HG03558 (cell line): Measurements from ENCODE around the gene CCL21.

Experiments used
- ATAC-seq: cut with Tn5 transposase; IDR thresholded peaks from one replicate; pipeline ENCODE4 v1.9.1; 2021; ENCODE audit warnings: moderate number of reproducible peaks; ENCODE audit not compliant: unreplicated experiment; ENCODE audit errors: extremely low read depth

Gene CCL21

DNA sequence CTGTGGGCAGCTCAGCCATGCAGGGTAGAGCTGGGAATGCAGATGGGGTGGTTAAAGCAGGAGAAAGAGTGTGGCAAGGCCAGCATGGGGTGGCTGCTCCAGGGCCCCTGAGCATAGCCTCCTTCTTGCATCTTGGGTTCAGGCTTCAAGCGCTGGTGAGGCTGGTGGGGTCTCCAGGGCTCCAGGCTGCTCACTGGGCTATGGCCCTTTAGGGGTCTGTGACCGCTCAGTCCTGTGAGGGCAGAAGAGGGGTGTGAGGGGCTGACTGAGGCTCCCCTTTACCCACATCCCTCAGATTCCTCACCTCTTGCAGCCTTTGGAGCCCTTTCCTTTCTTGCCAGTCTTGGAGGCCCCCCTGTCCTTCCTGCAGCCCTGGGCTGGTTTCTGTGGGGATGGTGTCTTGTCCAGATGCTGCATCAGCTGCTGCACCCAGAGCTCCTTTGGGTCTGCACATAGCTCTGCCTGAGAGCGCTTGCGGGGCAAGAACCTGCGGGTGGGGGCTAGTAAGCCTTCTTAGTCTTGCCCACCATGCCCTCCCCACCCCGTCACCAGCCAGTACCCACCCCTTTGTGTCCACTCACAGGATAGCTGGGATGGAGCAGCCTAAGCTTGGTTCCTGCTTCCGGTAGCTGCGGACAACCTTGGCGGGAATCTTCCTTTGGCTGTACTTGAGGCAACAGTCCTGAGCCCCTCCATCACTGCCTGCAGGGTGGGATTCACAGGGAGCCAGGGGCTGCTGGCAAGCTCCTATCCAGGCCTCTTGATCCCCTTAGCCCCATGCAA, 549 bp downstream of the CCL21 start:
- no peak for ATAC-seq

DNA sequence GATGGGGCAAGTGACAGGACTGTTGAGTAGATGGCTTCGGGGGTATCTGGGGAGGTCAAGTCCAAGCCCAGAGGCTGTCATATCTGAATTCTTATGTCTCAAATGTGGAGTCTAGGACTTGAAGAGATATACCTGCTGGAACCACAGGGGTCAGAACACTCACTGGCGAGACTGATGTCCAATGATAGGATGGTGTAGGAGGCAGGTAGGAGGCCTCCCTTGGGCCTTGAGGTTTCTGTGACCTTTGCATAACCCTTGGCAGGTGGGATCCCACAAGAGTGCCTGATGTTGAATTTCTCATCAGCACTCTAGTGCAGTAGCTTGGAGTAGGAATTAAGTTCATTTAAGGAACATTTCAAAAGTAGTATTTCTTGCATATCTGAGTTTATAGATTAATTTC, 2.8 kb downstream of the CCL21 start:
- no peak for ATAC-seq

DNA sequence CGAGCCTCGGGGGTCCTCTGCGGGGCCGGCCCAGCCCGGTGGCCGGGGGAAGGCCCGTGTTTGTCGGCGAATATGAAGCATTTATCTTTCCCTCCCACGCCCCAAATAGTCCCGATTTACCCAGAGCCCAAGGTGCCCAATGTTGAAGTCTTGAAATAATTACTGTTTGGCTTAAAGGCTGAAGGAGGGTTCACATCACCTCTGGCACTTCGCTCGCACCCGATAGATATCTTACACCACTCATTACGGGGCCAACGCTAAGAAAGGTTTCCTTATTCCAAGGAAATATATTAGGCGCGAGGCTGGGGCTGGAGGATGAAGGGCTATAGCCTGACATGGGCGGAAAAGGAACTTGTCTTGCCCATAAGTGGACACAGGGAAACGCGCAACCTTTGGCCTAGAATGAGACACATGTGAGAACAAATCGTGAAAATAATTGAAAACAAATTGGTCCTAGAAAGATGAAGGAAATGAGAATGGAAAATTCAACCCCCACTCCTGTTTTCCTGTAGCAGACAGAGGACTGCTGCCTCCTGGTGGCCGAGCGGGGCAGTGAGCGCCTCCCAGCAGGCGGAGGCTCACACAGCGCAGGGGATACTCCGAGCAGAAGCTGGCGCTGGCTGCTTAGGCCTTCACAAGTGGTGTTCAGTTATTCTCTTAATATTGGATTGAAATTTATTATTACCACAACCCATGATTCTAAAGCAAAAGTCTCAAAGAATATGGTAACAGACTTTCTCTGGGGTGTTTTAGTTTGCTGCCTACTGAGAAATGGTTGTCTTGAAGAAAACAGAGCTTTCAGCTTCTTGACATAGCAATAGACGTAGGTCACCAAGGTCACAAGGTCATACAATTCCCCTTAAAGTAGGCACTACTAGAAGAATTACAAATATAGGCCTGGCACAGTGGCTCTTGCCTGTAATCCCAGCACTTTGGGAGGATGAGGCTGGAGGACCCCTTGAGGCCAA, 7.9 kb downstream of the CCL21 start:
- ATAC-seq = no peak

DNA sequence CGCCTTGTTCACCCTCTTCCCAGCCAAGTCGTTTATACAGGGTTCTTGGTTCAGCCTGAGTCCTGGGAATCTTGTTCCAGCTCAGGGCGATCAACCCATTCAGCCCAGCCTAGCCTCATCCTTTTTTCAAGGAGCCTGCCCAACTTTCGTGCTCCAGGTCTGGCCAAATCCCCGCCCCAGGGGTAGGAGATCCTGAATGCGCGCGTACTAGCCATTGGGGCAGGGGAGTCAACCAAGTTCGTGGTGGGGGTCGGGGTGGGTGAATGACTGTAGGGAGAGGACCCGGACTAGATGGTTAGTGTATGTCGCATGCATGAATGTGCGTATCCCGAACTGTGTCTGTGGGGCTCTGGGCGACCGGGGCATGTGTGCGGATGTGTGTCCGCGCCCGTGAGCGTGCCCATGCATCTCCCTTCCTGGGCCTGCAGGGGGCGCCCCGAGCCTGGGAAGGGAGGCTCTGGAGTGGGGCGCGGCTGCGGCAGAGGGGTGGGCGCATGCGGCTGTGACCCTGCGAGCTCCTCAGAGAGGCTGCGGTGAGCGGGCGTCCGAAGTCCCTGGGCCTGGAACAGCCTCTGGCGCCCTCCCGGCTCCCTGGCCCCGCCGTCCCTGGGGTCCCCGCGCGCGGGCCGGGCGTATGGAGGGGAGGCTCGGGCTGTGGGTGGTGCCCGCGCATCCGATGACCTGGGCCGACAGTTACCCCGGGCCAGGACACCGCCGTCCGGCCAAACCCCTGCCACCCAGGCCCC, 8.7 kb downstream of the CCL21 start:
- no peak for ATAC-seq

DNA sequence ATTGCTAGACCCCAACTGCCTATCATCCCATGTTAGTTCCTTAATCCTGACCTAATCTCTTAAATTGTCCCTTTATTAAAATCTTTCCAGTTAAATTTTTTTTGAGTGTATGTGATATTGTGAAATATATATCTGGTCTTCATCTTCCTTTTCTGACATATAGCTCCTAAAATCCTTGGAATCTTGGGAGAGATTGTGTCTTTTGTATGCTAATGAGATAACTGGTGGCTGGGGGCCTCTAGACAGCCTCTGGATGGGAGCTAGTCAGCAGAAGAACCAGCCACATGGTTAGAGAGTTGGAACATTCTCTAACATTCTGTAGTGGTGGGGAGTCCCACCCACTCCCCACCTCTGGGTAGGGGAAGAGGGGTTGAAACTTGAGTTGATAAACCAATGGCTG, 15.1 kb downstream of the CCL21 start:
- no peak for ATAC-seq

DNA sequence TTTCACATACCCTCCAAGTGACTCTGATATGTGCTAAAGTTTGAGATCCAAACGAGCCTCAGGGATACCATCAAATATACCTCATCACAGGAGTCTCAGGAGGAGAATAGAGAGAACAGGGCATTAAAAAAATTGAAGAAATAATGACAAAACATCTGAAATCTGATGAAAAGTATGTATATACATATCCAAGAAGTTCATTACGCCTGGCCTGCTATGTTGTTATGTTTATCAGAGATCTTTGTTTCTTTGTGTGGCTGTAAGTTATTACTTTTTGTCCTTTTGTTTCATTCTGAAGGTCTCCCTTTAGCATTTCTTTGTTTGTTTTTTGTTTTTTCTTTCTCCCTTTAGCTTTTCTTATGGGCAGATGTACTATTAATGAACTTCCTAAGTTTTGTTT, 16.4 kb downstream of the CCL21 start:
- ATAC-seq = no peak

DNA sequence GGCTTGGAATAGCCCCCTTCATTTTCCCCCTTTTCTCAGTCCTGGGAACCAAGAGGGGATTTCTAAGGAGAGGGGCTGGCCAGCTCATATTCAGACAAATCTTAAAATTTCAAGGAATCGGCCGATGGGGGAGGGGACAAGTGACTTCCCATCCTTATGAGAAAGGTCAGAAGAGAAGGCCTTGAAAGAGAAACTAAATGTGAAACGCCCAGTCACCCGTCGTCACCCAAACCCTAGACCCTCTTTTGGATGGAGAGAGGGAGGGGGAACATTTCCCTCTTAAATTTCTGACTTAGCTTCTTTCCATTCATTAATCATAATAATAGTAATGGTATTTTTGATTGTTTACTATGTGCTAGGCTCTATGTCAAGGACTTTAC, 18.0 kb downstream of the CCL21 start:
- ATAC-seq = no peak

DNA sequence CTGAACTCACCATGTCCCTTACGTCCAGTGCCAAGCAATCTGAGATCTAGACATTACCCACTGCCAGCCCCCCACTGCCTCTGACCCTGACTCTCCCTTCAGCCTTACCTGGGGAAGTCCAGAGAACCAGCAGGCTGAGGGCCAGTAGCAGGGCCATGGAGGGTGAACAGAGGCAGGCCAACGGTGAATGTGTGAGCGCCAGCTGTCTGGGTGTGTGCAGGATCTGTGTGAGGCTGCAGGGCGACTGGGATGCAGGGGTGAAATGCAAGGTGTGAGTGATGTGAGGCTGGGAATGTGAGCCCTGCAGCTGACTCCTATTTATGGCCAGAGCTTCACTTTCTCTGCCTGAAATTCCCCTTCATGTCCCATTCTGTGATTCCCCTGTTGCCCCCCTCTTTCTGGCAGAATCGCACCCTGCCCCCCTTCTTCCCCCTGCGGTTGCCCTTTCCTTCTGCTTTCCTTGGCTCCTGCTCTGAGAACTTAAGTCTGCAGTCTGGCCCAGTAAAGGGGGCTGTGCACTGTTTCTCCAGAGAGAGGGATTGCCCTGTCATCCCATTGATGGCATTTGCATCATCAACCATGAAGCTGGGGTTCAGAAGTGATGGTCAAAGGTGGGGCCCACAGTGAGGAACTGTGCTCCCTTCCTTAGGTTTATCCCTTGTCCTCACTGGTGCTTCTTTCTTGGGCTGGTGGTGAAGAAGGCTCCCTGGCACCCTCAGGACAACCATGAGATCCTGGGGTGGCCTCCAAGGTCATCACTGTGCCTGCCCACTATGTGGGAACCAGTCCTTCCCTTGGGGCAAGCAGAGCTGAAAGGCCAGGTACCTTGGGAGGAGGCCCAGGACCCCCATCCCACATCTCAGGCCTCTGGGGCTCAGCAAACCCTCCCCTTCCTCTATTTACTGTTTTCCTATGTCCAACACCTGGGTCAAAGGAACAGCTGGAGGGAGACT, 18.7 kb downstream of the CCL21 start, which contains the start of gene CCL19:
Gene CCL19, minus strand, starts transcription at position 294 of the 953 bp plus-strand sequence. Its CDS starts 137 bp downstream, at position 157.
- ATAC-seq = no peak

DNA sequence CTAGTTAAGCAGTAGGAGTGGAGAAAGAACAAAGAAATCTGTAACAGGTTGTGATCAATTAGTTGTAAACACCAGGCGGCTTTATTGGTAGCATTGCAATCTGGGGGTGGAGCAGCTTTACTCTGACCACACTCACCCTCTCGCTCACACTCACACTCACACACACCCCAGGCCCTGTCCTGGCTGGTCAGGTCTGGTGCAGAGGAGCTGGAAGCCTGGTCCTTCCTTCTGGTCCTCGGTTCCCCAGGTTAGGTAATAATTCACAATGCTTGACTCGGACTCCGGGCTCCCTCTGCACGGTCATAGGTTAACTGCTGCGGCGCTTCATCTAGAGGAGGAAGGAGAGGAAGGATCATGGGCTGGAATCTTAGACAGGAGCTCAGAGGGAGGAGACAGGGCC, 20.4 kb downstream of the CCL21 start:
- no peak for ATAC-seq

DNA sequence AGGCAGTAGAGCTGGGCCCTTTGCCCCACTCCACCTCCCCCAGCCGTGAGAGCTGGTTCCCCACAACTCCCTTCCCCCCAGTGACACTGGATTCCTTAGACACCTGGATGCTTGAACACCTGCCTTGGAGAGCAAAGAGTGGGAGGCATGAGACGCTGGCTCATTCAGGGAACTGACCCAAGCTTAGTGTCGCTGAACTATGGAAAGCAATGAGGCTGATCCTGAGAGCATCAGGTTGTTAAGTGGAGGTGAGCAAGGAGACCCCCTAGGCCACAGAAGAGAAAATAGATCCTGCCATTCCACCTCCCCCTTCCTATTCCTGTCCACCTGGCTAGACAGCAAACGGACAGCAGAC, 20.8 kb downstream of the CCL21 start:
- no peak for ATAC-seq

DNA sequence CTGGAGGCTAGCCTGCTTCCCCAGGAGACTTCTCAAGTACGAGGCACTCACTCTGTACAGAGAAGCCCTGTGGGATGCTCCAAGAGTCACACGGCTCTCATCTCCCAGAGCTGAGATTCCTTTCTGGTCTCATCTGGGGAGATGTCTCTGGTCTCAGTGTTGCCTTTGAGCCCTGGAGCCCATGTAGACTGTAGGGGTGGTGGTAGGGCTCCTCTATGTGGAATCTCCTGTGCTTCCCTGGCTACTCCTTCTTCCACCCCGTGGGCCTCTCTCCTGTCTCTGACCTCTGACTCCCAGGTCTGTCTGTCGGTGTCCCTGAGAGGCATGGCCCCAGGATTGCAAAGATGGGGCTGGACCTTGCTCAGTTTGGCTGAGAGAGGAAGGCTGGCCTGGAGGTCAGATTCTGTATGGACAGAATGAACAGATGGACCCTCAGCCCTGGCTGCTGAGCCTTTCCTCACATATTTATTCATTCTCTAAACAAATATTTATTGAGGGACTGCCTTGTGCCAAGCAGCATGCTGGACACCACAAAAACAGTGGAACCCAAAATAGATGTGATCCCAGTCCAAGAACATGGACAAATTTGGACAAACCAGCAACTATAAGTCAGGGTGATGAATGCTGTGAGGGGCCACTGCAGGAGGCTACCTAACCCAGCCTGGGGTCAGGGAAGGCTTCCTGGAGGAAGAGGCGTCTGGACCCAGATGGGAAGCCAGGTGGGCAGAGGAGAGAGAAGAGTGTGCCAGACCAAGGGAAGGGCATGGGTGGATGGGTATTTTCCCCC, 21.4 kb downstream of the CCL21 start:
- no peak for ATAC-seq

DNA sequence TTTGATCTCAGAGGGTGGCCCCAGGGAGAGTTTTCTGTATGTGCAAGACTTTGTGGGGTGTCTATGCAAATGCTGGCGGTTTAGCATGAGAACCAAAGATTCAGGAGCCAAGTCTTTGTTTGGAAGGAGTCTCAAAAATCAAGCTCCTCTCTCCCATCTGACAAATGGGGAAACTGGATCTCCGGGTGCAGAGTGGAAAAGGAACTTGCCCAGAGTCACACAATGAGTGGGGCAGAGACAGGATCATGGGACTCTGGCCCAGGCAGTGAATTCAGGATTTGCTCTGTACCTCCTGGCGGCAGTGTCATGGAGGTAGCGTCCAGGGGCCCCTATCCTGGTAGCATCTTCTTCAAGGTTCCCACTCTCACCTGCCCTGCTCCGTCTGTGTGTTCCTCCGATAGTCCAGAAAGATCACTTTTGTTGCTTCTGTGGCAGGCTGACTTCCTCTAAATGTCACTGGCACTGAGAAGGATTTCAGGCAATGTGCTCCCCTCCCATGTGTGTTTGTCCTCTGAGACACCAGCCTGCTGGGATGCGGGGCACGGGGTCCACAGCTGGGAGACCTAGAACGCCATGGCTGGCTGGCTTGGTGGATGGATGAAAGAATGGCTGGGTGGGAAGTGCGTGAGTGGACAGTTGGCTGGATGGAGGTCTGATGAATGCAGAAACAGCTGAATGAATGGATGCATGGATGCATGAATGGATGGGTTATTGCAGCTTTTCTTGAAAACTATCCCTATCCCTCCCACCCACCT, 22.5 kb downstream of the CCL21 start:
- no peak for ATAC-seq

DNA sequence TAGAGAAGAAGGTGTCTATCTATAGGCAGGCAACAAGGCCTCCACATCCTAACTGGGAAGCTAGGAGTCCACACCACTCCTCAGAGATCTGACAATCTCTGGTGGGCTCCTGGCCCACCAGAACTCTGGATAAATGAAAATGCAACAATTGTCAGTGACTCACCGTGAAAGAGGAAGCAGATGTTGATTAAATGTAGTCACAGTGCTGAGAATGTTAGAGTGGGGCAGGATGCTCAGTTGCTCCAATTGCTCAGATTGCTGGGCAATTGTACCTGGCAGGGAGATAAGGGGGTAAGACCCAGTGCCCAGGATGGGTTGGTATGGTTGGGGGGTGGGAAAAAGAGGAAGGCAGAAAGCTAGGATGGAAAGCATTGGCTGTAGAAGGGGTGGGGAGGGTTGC, 23.2 kb downstream of the CCL21 start:
- ATAC-seq = no peak

DNA sequence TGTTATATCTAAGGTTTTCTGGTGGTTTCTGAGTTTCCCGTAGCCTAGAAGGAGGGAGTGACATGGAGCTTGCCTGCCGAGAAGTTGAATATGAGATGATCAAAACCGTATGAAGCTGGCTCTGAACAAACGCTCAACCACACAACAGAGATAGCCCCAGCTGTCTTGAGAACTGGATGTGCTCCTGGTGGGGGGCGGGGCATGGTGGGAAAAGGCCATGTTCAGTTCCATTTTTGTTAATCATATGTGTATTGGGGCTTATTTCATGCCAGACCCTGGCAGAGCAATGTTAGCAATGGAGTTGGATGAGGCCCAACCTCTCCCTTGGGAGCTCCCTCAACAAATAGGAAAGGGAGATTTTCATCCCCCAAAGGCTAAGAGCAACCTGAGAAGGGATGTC, 23.7 kb downstream of the CCL21 start:
- no peak for ATAC-seq

DNA sequence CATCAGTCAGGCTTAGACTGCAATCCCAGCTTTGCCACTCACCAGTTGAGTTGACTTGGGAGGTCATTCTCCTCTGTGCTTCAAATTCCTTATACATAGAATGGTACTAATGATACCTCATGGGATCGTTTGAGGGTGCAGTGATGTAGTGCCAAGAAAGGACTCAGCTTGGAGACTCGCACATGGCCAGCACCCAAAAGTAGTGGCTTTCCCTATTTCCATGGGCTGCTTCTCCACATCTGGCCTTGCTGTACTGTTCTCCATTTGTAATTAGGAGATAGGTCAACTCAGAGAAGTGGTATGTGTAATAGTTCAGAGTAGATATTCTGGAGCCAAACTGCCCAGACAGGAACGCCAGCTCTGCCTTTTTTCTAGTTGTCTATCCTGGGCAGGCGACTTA, 24.3 kb downstream of the CCL21 start:
- ATAC-seq = no peak

DNA sequence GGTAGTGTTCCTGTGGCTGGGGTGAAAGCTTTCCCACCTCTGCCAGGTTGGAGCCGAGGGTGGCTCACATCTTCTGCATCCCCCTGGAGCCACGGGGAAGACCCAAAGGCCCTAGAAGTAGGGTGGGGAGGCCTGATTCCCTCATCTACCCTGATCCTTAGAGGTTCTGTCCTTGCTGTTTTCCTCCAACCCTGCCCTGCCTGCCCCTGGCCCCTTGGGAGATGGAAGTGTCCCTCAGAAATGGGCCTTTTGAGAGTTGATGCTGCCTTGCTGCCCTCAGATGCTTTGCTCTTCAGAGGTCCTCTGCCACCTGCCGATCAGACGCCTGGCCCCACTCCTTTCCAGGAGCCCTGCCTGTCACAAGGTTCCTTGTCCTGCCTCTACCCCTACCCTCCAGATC, 25.1 kb downstream of the CCL21 start:
- ATAC-seq = no peak

DNA sequence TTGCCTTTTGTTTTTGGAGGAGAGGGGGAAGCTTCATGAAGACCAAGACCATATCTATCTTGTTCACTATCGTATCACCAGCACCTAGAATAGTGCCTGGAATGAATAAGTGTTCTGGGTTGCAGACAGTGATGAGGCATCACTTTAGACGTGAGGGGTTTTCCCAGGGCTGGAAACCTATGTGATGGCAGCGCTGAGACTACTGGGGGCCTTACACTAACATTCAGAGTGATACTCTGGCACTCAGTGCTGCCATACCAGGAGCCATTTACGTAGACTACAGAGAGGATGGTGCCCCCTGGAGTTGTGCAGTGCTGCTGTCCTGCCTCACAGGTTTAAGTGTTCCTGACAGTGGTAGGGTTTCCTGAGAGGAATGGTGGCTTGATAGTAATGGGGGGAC, 25.8 kb downstream of the CCL21 start:
- no peak for ATAC-seq

DNA sequence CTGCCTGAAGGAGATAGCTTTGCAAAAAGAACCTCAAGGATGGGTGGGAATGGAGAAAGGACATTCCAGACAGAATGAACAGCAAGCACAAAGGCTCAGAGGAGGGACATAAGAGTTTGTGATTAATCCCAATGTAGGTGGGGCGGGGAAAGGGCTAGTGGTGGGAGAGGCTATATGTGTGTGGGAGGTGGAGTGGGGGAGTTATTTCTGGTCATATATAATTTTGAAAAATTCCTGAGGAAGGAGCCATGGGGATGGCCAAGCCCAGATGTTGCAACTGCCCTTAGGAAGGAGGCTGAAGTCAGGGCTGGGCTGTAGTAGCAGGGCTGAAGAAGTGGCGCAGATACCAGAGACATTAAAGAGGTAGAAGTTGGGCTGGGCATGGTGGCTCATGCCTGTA, 34.1 kb downstream of the CCL21 start:
- ATAC-seq = no peak
